HepG2 (cell line): ENCODE data around the gene PRRT1B. TPM values are rescaled to one million over a fixed set of nuclear protein-coding genes. Genes with fewer than 3 reads are reported as not detected.

Experiments
- ATAC-seq: fragments of 200-7000 bp; cut with Tn5 transposase; 3 replicates; pipeline ENCODE4 v1.9.1; 2020; ENCODE audit warnings: mild to moderate bottlenecking, moderate library complexity
- BruUV-seq: library from RNA; stranded (reverse); fragments of 400-500 nt; replicated peaks from 2 replicates; lab custom pipeline; 2021; lab: Mats Ljungman, UMichigan
- CTCF ChIA-PET: fragments of 300-600 bp; formaldehyde crosslinking; extraction: SDS; loops from one replicate; lab custom pipeline; 2021; ENCODE audit warnings: low total read pairs, inconsistent platforms, low intra/inter-chr PET ratio; lab: Yijun Ruan, JAX
- POLR2A ChIA-PET: fragments of 350-600 bp; sonication (Branson Sonifier 250); formaldehyde crosslinking; loops from one replicate; lab custom pipeline; 2020; ENCODE audit warnings: antibody characterized with exemption, inconsistent platforms; lab: Yijun Ruan, JAX
- DNase-seq: peaks from one replicate; pipeline ENCODE4 v3.0.0-alpha.2; 2015; ENCODE audit warnings: low spot score
- FAIRE-seq: peaks from 3 replicates; lab custom pipeline; 2011; peaks lifted over from hg19 to GRCh38; lab: Jason Lieb, UNC
- H2AFZ ChIP-seq: one replicate; pipeline ENCODE4 v1.6.1; 2011; ENCODE audit warnings: low read length, inconsistent platforms
- H3K27ac ChIP-seq: fragments of 300-600 bp; 3 replicates; pipeline ENCODE4 v1.8.0; 2011; ENCODE audit warnings: mixed run types, mild to moderate bottlenecking, mixed read lengths, low read length, inconsistent platforms; ENCODE audit not compliant: insufficient read depth; ENCODE audit errors: extremely low read length
- H3K27me3 ChIP-seq, 2 experiments: fragments of 200-600 bp in 1 of 2; 2 replicates in 1 of 2; 3 replicates in 1 of 2; pipeline versions ENCODE4 v1.6.0 to v1.8.0; 2011; ENCODE audit warnings: low read length in 2 of 2, mild to moderate bottlenecking in 2 of 2, moderate library complexity in 2 of 2, inconsistent platforms in 1 of 2; ENCODE audit not compliant: insufficient read depth in 2 of 2, control insufficient read depth in 1 of 2
- H3K36me3 ChIP-seq, 2 experiments: fragments of 200-600 bp in 1 of 2; replicated peaks in 1 of 2; 2 replicates in 1 of 2; 3 replicates in 1 of 2; pipeline versions ENCODE4 v1.5.1 to v1.8.0; 2011; ENCODE audit warnings: low read length in 2 of 2, inconsistent platforms in 1 of 2; ENCODE audit not compliant: insufficient read depth in 2 of 2, control insufficient read depth in 1 of 2
- H3K4me1 ChIP-seq: 2 replicates; pipeline ENCODE4 v1.5.1; 2012; ENCODE audit warnings: low read length, inconsistent platforms; ENCODE audit not compliant: insufficient read depth
- H3K4me2 ChIP-seq: 2 replicates; pipeline ENCODE4 v1.6.0; 2011; ENCODE audit warnings: low read depth, low read length, inconsistent platforms
- H3K4me3 ChIP-seq, 3 experiments: fragments of 200-600 bp in 1 of 3; sonication (generic), shearing (Covaris generic) in 1 of 3; replicated peaks in 1 of 3; 2 replicates each; pipeline ENCODE4 v1.5.1; 2011 to 2016; ENCODE audit warnings: low read length in 3 of 3, inconsistent platforms in 2 of 3, low read depth in 2 of 3, mild to moderate bottlenecking in 2 of 3, control low read depth in 1 of 3, mixed read lengths in 1 of 3; ENCODE audit not compliant: insufficient read depth in 1 of 3
- H3K79me2 ChIP-seq: one replicate; pipeline ENCODE4 v1.6.1; 2011; ENCODE audit warnings: low read length, inconsistent platforms; ENCODE audit not compliant: insufficient read depth
- H3K9ac ChIP-seq: 2 replicates; pipeline ENCODE4 v1.6.0; 2011; ENCODE audit warnings: mild to moderate bottlenecking, low read depth, low read length, inconsistent platforms; ENCODE audit not compliant: insufficient read depth
- H3K9me3 ChIP-seq: 2 replicates; pipeline ENCODE4 v1.5.1; 2012; ENCODE audit warnings: mild to moderate bottlenecking, low read length
- H4K20me1 ChIP-seq: 2 replicates; pipeline ENCODE4 v1.6.0; 2011; ENCODE audit warnings: inconsistent platforms, mild to moderate bottlenecking, low read length, moderate library complexity; ENCODE audit not compliant: insufficient read depth
- CBFB ChIP-seq: sonication (generic); formaldehyde crosslinking; IDR thresholded peaks from 2 replicates; pipeline ENCODE4 v1.4.0; 2020; ENCODE audit warnings: missing genetic modification reagents
- IKZF1 ChIP-seq: fragments of 450-650 bp; IDR thresholded peaks from 2 replicates; pipeline ENCODE4 v1.7.1; 2016
- MIER3 ChIP-seq: IDR thresholded peaks from 2 replicates; pipeline ENCODE4 v1.6.1; 2016; ENCODE audit warnings: missing compliant biosample characterization, borderline replicate concordance
- RAD21 ChIP-seq: fragments of 450-650 bp; formaldehyde crosslinking; IDR thresholded peaks from 2 replicates; pipeline ENCODE4 v1.5.0; 2020; ENCODE audit warnings: mild to moderate bottlenecking
- SAP130 ChIP-seq: IDR thresholded peaks from 2 replicates; pipeline ENCODE4 v1.6.1; 2016; ENCODE audit warnings: low read depth
- SKIL ChIP-seq: sonication (generic); formaldehyde crosslinking; IDR thresholded peaks from 2 replicates; pipeline ENCODE4 v1.8.0; 2022; ENCODE audit warnings: missing genetic modification reagents, mild to moderate bottlenecking, moderate library complexity, borderline replicate concordance
- TCF7L2 ChIP-seq: IDR thresholded peaks from 2 replicates; pipeline ENCODE4 v1.6.1; 2011; ENCODE audit warnings: mild to moderate bottlenecking, low read depth, low read length, moderate library complexity
- U2AF2 ChIP-seq: fragments of 200-400 bp; formaldehyde crosslinking; IDR thresholded peaks from 2 replicates; pipeline ENCODE4 v1.6.1; 2017; ENCODE audit warnings: low read depth, mild to moderate bottlenecking, low read length
- ZMYM4 ChIP-seq: sonication (generic); formaldehyde crosslinking; IDR thresholded peaks from 2 replicates; pipeline ENCODE4 v1.8.1; 2023; ENCODE audit warnings: mild to moderate bottlenecking, missing genetic modification reagents
- WGBS: methylation state at CpG from one replicate; pipeline ENCODE4 v1.1.6; 2017; ENCODE audit warnings: low lambda C conversion rate; 5-methylcytosine and 5-hydroxymethylcytosine counted together
- in situ Hi-C: cut with HindIII; loops from 2 replicates; pipeline ENCODE4 v1.10.0; 2017; ENCODE audit warnings: low pct_unique_long_range_greater_than_20kb; ENCODE audit not compliant: extremely low pct_ligation_motif_present
- intact Hi-C: fragments of 100-400 bp; cut with micrococcal nuclease; formaldehyde crosslinking; loops from one replicate; pipeline ENCODE4 v1.10.0; 2022; ENCODE audit not compliant: unreplicated experiment
- polyA plus RNA-seq, 8 experiments: library from polyadenylated mRNA; depleted of rRNA in 3 of 8; stranded (reverse) in 7 of 8; unstranded in 1 of 8; fragments of >200 nt; fragmentation: Illumina TruSeq in 4 of 8; extraction: Trizol in 4 of 8; gene quantifications; 2 replicates each; pipeline versions ENCODE4 v1.2.1 to v1.2.3, GENCODE V29; 2011 to 2016; ENCODE audit warnings: low read depth in 4 of 8, missing spikeins in 1 of 8, mixed read lengths in 1 of 8; ENCODE audit not compliant: insufficient read depth in 1 of 8
- total RNA-seq, 5 experiments: library from RNA; depleted of rRNA; stranded (reverse); fragments of >200 nt; fragmentation: Illumina TruSeq; extraction: Trizol; gene quantifications; 2 replicates each; pipeline ENCODE4 v1.2.3, GENCODE V29; 2016; ENCODE audit warnings: low read depth in 1 of 5
- TF ChIP-seq, protein P1 (sequence below): sonication (generic); formaldehyde crosslinking; IDR thresholded peaks from 2 replicates; pipeline ENCODE4 v1.4.0; 2020; ENCODE audit warnings: low read depth, mild to moderate bottlenecking, missing genetic modification reagents
- TF ChIP-seq, protein P2 (sequence below): sonication (generic); formaldehyde crosslinking; IDR thresholded peaks from 2 replicates; pipeline ENCODE4 v1.5.0; 2020; ENCODE audit warnings: mild to moderate bottlenecking, missing genetic modification reagents, borderline replicate concordance

PRRT1B gene
- total and polyA plus RNA-seq, 2 of the 13 experiments (the other 11 are each of a cell fraction or from before 2014, with no cell fraction given): not detected

DNA sequence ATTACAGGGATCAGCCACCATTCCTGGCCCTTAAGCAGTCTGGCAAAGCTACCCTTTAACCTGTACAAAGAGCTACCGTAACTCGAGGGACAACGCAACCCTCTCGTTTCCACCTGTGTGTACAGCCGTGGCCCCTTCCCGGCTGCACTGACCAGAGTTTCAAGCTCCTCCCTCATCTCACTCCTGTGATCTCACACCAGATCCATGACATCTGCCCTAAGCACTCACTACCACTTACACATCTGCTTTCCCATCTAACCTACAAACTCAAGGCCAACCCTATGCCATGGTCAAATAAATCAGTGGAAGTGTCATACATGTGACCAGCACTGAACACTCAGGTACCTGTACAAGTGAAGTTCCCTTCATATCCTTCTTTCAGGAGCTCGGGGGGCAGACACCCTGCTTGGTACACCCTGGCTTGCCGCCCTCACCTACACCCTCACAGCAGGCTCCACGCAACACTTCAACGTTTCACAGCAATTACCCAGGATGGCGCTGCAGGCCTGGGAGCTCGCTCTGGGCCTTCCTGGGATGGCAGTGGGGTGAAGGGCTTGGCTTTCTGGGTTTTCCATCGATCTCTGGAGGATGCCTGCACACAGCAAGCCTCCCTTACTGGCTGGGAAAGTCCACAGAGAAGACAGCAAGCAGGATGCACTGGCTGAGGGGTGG is 61.7 kb downstream of the PRRT1B start:
- ATAC-seq: peak; percentile 42
- peaks cover 1 to 4% of the 10 kb centered on the region in 2 experiments; a peak in 3 of 5 replicates for H3K36me3 ChIP-seq
- no peaks in the 10 kb centered on the region for H3K9me3 ChIP-seq
- ChIA-PET POLR2A (interaction anchor here (0.9 to 2.5 kb wide), 13 partner anchors 8 to 136 kb away, joined by 3 to 36 read pairs (median 4); no protein-coding TSS in a partner anchor), CTCF (interaction anchor here (1.6 to 1.9 kb wide), 2 partner anchors 133 kb away, joined by 6 to 7 read pairs; partner anchors contain the start of gene RAPGEF1)
- peak overlapping the region; percentile 69 for H3K9ac ChIP-seq
- H4K20me1 ChIP-seq: no peaks in the 10 kb centered on the region
- BruUV-seq: no TSS peak
- WGBS: 35% methylated on average over 10 of the region's 13 CpGs
- peak; percentile 53 for DNase-seq
- H3K27ac ChIP-seq: peak overlapping the region; percentile 86
- H3K4me1 ChIP-seq: peaks cover 76% of the 10 kb centered on the region
- H3K27me3 ChIP-seq: no peaks in the 10 kb centered on the region
- H3K79me2 ChIP-seq: no peaks in the 10 kb centered on the region
- no peak overlapping the region for H2AFZ ChIP-seq
- FAIRE-seq: no peak
- in situ Hi-C loops: no loop called here
- H3K4me2 ChIP-seq: peak overlapping the region; percentile 59
- intact Hi-C loops: loop anchor here (2.0 to 5.0 kb wide), 2 partner anchors 50 to 128 kb away; no protein-coding TSS in a partner anchor
- H3K4me3 ChIP-seq: peak overlapping the region in 1 of 3 experiments; percentile 26; a peak in 1 of 6 replicates
- TF ChIP-seq U2AF2 (no peak), SKIL (CRISPR knock-in tag) (0 out of 2 replicates have a peak, but pooled peaks have one; percentile 15), TCF7L2 (no peak), RAD21 (0 out of 2 replicates have a peak, but pooled peaks have one; percentile 29), MIER3 (CRISPR knock-in tag) (peak; percentile 18; the same call in 1 of the 2 replicates), SAP130 (CRISPR knock-in tag) (no peak; the same call in 1 of the 2 replicates), ZMYM4 (CRISPR knock-in tag) (no peak), IKZF1 (no peak), CBFB (CRISPR knock-in tag) (no peak; the same call in 1 of the 2 replicates)
- TF ChIP-seq, protein P1, sequence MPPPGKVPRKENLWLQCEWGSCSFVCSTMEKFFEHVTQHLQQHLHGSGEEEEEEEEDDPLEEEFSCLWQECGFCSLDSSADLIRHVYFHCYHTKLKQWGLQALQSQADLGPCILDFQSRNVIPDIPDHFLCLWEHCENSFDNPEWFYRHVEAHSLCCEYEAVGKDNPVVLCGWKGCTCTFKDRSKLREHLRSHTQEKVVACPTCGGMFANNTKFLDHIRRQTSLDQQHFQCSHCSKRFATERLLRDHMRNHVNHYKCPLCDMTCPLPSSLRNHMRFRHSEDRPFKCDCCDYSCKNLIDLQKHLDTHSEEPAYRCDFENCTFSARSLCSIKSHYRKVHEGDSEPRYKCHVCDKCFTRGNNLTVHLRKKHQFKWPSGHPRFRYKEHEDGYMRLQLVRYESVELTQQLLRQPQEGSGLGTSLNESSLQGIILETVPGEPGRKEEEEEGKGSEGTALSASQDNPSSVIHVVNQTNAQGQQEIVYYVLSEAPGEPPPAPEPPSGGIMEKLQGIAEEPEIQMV (CRISPR knock-in tag): no peak
- TF ChIP-seq, protein P2, sequence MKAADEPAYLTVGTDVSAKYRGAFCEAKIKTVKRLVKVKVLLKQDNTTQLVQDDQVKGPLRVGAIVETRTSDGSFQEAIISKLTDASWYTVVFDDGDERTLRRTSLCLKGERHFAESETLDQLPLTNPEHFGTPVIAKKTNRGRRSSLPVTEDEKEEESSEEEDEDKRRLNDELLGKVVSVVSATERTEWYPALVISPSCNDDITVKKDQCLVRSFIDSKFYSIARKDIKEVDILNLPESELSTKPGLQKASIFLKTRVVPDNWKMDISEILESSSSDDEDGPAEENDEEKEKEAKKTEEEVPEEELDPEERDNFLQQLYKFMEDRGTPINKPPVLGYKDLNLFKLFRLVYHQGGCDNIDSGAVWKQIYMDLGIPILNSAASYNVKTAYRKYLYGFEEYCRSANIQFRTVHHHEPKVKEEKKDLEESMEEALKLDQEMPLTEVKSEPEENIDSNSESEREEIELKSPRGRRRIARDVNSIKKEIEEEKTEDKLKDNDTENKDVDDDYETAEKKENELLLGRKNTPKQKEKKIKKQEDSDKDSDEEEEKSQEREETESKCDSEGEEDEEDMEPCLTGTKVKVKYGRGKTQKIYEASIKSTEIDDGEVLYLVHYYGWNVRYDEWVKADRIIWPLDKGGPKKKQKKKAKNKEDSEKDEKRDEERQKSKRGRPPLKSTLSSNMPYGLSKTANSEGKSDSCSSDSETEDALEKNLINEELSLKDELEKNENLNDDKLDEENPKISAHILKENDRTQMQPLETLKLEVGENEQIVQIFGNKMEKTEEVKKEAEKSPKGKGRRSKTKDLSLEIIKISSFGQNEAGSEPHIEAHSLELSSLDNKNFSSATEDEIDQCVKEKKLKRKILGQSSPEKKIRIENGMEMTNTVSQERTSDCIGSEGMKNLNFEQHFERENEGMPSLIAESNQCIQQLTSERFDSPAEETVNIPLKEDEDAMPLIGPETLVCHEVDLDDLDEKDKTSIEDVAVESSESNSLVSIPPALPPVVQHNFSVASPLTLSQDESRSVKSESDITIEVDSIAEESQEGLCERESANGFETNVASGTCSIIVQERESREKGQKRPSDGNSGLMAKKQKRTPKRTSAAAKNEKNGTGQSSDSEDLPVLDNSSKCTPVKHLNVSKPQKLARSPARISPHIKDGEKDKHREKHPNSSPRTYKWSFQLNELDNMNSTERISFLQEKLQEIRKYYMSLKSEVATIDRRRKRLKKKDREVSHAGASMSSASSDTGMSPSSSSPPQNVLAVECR (CRISPR knock-in tag): 0 out of 2 replicates have a peak, but pooled peaks have one; percentile 3
